Endothelial cell of umbilical vein (primary cell): ENCODE measurements around the gene TEX9. TPM values are rescaled to one million over a fixed set of nuclear protein-coding genes. Genes with fewer than 3 reads are reported as not detected.

Experiments
- BruUV-seq: library from RNA; stranded (reverse); fragments of 400-500 nt; replicated peaks from 2 replicates; lab custom pipeline; 2021; lab: Mats Ljungman, UMichigan
- CTCF ChIA-PET: fragments of 300-600, 350-600 bp; sonication (Branson Sonifier 250); formaldehyde crosslinking; loops from one replicate; lab custom pipeline; 2021; ENCODE audit warnings: antibody characterized with exemption, inconsistent platforms; lab: Charles Lee
- POLR2A ChIA-PET: fragments of 300-600, 350-600 bp; sonication (Branson Sonifier 250); formaldehyde crosslinking; loops from one replicate; lab custom pipeline; 2021; ENCODE audit warnings: antibody characterized with exemption, inconsistent platforms; lab: Charles Lee
- DNase-seq: peaks from one replicate; pipeline ENCODE4 v3.0.0-alpha.2; 2011; ENCODE audit warnings: low read depth, low spot score
- FAIRE-seq: peaks from 2 replicates; lab custom pipeline; 2011; peaks lifted over from hg19 to GRCh38; lab: Jason Lieb, UNC
- H2AFZ ChIP-seq: 2 replicates; pipeline ENCODE4 v1.6.0; 2012; ENCODE audit warnings: low read depth, low read length, control low read depth, inconsistent platforms
- H3K27ac ChIP-seq: 2 replicates; pipeline ENCODE4 v1.5.1; 2011; ENCODE audit warnings: low read depth, mild to moderate bottlenecking, control low read depth, low read length, moderate library complexity; ENCODE audit not compliant: insufficient read depth
- H3K27me3 ChIP-seq, 2 experiments: 2 replicates each; pipeline versions ENCODE4 v1.6.0 to v1.6.1; 2011; ENCODE audit warnings: low read length in 2 of 2, mixed read lengths in 1 of 2; ENCODE audit not compliant: control insufficient read depth in 2 of 2, insufficient read depth in 2 of 2
- H3K36me3 ChIP-seq, 2 experiments: 2 replicates in 1 of 2; 3 replicates in 1 of 2; pipeline ENCODE4 v1.5.1; 2011; ENCODE audit warnings: low read length in 2 of 2, mild to moderate bottlenecking in 1 of 2, moderate library complexity in 1 of 2; ENCODE audit not compliant: control insufficient read depth in 2 of 2, insufficient read depth in 2 of 2; ENCODE audit errors: extremely low read depth in 1 of 2
- H3K4me1 ChIP-seq: 3 replicates; pipeline ENCODE4 v1.5.1; 2011; ENCODE audit warnings: mild to moderate bottlenecking, low read length; ENCODE audit not compliant: control insufficient read depth, insufficient read depth; ENCODE audit errors: extremely low read depth
- H3K4me2 ChIP-seq: 2 replicates; pipeline ENCODE4 v1.6.1; 2011; ENCODE audit warnings: low read length, control low read depth, mixed read lengths; ENCODE audit not compliant: insufficient read depth
- H3K4me3 ChIP-seq, 3 experiments: fragments of 200-600 bp in 1 of 3; sonication (generic), shearing (Covaris generic) in 1 of 3; replicated peaks in 1 of 3; 2 replicates each; pipeline ENCODE4 v1.5.1; 2011 to 2016; ENCODE audit warnings: control low read depth in 3 of 3, low read length in 3 of 3, mild to moderate bottlenecking in 2 of 3, inconsistent platforms in 1 of 3, low read depth in 1 of 3, moderate library complexity in 1 of 3; ENCODE audit not compliant: insufficient read depth in 1 of 3
- H3K79me2 ChIP-seq: 2 replicates; pipeline ENCODE4 v1.6.0; 2012; ENCODE audit warnings: low read length, inconsistent platforms; ENCODE audit not compliant: control insufficient read depth, insufficient read depth
- H3K9ac ChIP-seq: replicated peaks from 2 replicates; pipeline ENCODE3; 2011; ENCODE audit warnings: low read length, control low read depth; ENCODE audit not compliant: insufficient read depth; ENCODE audit errors: extremely low read depth
- H3K9me1 ChIP-seq: replicated peaks from 3 replicates; pipeline ENCODE4 v1.6.0; 2011; ENCODE audit warnings: mild to moderate bottlenecking, low read length; ENCODE audit not compliant: control insufficient read depth, insufficient read depth; ENCODE audit errors: extremely low read depth
- H3K9me3 ChIP-seq: replicated peaks from 2 replicates; pipeline ENCODE4 v1.5.1; 2012; ENCODE audit warnings: low read length, inconsistent platforms; ENCODE audit not compliant: control insufficient read depth, insufficient read depth
- H4K20me1 ChIP-seq: replicated peaks from 2 replicates; pipeline ENCODE3; 2011; ENCODE audit warnings: mild to moderate bottlenecking, low read length; ENCODE audit not compliant: control insufficient read depth, insufficient read depth; ENCODE audit errors: extremely low read depth
- EZH2 ChIP-seq: IDR thresholded peaks from 2 replicates; pipeline ENCODE4 v1.6.1; 2012; ENCODE audit warnings: borderline replicate concordance, low read depth, mild to moderate bottlenecking, moderate library complexity, low read length, inconsistent platforms; ENCODE audit not compliant: severe bottlenecking
- FOS ChIP-seq: IDR thresholded peaks from 2 replicates; pipeline ENCODE4 v1.6.1; 2011; ENCODE audit warnings: mild to moderate bottlenecking, low read length, moderate library complexity, borderline replicate concordance; ENCODE audit not compliant: insufficient read depth
- GATA2 ChIP-seq: IDR thresholded peaks from 2 replicates; pipeline ENCODE4 v1.7.0; 2011; ENCODE audit warnings: low read depth, mild to moderate bottlenecking, moderate library complexity, mixed read lengths, low read length; ENCODE audit not compliant: insufficient read length, insufficient read depth
- JUN ChIP-seq: IDR thresholded peaks from 2 replicates; pipeline ENCODE4 v1.6.1; 2011; ENCODE audit warnings: borderline replicate concordance, low read depth; ENCODE audit not compliant: insufficient read length, insufficient read depth
- MYC ChIP-seq: IDR thresholded peaks from one replicate; pipeline ENCODE4 v1.6.1; 2011; ENCODE audit warnings: mild to moderate bottlenecking, low read depth, low read length
- POLR2A ChIP-seq: IDR thresholded peaks from 2 replicates; pipeline ENCODE4 v1.6.1; 2012; ENCODE audit warnings: low read depth, mild to moderate bottlenecking, control low read depth, low read length
- POLR2AphosphoS5 ChIP-seq: IDR thresholded peaks from 2 replicates; pipeline ENCODE4 v1.6.1; 2012; ENCODE audit warnings: low read depth, mild to moderate bottlenecking, control low read depth, low read length, moderate library complexity; ENCODE audit not compliant: insufficient read depth
- dilution Hi-C: fragments of 300-500 bp; cut with MboI; formaldehyde crosslinking; loops from one replicate; pipeline ENCODE4 v1.15.0; 2019; ENCODE audit warnings: low sequenced_read_pairs; ENCODE audit not compliant: extremely low pct_ligation_motif_present
- intact Hi-C: fragments of 100-400 bp; cut with micrococcal nuclease; formaldehyde crosslinking; loops from one replicate; pipeline ENCODE4 v1.10.0; 2022
- polyA plus RNA-seq, 4 experiments: library from polyadenylated mRNA; depleted of rRNA in 3 of 4; stranded (reverse) in 3 of 4; unstranded in 1 of 4; fragments of >200 nt; gene quantifications; 2 replicates each; pipeline versions ENCODE4 v1.2.1 to v1.2.3, GENCODE V29; 2011 to 2012; ENCODE audit warnings: missing spikeins in 1 of 4
- total RNA-seq: library from RNA; stranded (reverse); gene quantifications from 2 replicates; pipeline ENCODE4 v1.2.3, GENCODE V29; 2021
- TF ChIP-seq, protein P1 (sequence below): IDR thresholded peaks from 2 replicates; pipeline ENCODE4 v1.6.1; 2011; ENCODE audit not compliant: insufficient read depth, insufficient read length
- TF ChIP-seq, protein P2 (sequence below), 2 donors: IDR thresholded peaks; 1 replicate in 1 of 2; 2 replicates in 1 of 2; pipeline ENCODE4 v1.5.1; 2011; ENCODE audit warnings: low read length in 2 of 2, mild to moderate bottlenecking in 2 of 2, moderate library complexity in 2 of 2, control low read depth in 1 of 2, inconsistent platforms in 1 of 2, low read depth in 1 of 2; ENCODE audit not compliant: insufficient read depth in 1 of 2; ENCODE audit errors: extremely low read depth in 1 of 2

TEX9 gene
- total and polyA plus RNA-seq, 2 donors (not counting 3 experiments of a cell fraction or from before 2014, with no cell fraction given), result 0.33 to 1.7 TPM

DNA sequence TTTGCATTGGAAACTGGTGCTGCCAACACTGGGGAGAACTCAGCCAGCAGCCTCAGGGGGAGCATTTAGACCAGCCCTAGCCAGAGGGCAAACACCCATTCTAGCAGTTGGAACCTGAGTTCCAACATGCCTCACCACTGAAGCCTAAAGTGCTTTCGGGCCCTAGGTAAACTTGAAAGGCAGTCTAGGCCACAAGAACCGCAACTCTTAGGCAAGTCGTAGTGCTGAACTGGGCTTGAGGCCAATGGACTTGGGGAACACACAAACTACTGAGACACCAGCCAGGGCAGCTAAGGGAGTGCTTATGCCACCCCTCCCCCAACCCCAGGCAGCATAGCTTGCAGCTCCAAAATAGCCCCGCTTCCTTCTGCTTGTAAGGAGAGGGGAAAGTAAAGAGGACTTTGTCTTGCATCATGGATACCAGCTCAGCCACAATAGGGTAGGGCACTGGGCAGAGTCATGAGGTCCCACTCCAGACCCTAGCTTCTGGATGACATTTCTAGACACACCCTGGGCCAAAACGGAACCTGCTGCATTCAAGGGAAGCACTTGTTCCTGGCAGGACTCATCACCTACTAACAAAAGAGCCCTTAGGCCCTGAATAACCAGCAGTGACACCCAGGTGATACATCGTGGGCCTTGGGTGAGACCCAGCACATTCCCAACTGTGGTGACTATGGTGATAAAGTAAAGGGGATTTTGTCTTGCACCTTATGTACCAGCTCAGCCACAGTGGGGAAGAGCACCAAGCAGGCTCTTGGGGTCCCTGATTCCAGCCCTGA lies 37.3 kb upstream of the TEX9 start:
- Histone ChIP-seq H3K4me2 (no peak overlapping the region), H2AFZ (no peak overlapping the region), H3K9me3 (no peaks in the 10 kb centered on the region), H3K9me1 (no peaks in the 10 kb centered on the region), H3K36me3 (no peaks in the 10 kb centered on the region), H3K79me2 (no peaks in the 10 kb centered on the region), H3K27me3 (peaks cover under 1 to 8% of the 10 kb centered on the region in 2 experiments), H3K9ac (no peak overlapping the region), H4K20me1 (no peaks in the 10 kb centered on the region), H3K27ac (no peak overlapping the region), H3K4me1 (no peaks in the 10 kb centered on the region), H3K4me3 (no peak overlapping the region)
- BruUV-seq, result no TSS peak
- ChIA-PET CTCF (no interaction called here), POLR2A (no interaction called here)
- intact Hi-C loops (no loop called here), dilution Hi-C loops (no loop called here)
- DNase-seq (no peak), FAIRE-seq (no peak)
- no peak for TF ChIP-seq JUN
- TF ChIP-seq FOS, result no peak
- TF ChIP-seq GATA2, result no peak
- TF ChIP-seq, protein P1, sequence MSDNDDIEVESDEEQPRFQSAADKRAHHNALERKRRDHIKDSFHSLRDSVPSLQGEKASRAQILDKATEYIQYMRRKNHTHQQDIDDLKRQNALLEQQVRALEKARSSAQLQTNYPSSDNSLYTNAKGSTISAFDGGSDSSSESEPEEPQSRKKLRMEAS, result no peak
- TF ChIP-seq POLR2A, result no peak
- TF ChIP-seq, protein P2, sequence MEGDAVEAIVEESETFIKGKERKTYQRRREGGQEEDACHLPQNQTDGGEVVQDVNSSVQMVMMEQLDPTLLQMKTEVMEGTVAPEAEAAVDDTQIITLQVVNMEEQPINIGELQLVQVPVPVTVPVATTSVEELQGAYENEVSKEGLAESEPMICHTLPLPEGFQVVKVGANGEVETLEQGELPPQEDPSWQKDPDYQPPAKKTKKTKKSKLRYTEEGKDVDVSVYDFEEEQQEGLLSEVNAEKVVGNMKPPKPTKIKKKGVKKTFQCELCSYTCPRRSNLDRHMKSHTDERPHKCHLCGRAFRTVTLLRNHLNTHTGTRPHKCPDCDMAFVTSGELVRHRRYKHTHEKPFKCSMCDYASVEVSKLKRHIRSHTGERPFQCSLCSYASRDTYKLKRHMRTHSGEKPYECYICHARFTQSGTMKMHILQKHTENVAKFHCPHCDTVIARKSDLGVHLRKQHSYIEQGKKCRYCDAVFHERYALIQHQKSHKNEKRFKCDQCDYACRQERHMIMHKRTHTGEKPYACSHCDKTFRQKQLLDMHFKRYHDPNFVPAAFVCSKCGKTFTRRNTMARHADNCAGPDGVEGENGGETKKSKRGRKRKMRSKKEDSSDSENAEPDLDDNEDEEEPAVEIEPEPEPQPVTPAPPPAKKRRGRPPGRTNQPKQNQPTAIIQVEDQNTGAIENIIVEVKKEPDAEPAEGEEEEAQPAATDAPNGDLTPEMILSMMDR (IDR thresholded peaks at IDR 0.05; ENCODE audit: extremely low read depth in 1 of 2, insufficient read depth in 1 of 2, low read depth in 1 of 2, low read length in 2 of 2), result no peak
- no peak for TF ChIP-seq POLR2AphosphoS5
- no peak for TF ChIP-seq MYC
- no peak for TF ChIP-seq EZH2
